GM21576 (cell line): ENCODE results near the gene PIANP.
A peak's percentile ranks its signal among the peaks of the same experiment; 100 is the strongest.

Experiments
- ATAC-seq: cut with Tn5 transposase; IDR thresholded peaks from one replicate; pipeline ENCODE4 v1.9.1; 2021; ENCODE audit warnings: mild to moderate bottlenecking, moderate library complexity; ENCODE audit not compliant: unreplicated experiment

PIANP gene

DNA sequence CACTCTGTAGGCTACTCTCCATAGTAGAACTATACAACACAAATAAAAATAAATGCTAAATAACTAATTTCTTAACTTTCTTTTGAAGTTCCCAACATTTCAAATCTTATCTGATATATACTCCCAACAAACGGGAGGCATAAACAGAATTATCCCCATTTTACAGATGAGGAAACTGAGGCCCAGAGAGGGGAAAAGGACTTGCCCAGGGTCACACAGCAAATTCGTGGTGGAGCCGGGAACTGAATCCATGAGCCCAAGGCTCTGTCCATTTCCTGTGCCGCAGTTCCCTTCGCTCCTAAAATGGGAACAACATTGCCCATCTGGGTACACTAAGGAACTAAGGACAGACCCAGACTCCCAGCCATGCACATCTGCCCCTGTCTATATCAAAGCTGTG is 23.7 kb downstream of the PIANP start:
- ATAC-seq = no peak

DNA sequence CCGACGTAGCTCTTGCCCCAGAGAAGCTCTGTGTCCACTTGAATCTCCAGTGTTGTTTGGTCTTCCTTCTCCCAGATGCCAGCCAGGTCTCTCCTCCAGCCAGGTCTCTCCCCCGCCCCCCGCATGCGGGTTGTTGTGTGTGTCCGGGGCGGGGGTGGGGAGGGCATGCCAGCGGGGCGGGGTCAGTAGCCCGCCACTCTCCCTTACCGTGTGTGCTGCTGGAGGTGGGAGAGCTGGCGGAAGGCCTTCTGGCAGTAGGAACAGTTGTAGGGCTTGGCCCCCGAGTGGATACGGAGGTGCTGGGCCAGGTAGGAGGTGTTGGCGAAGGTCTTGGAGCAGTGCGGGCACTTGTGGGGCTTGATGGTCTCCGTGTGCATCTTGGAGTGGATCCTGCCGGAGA is 28.5 kb downstream of the PIANP start:
- no peak for ATAC-seq

DNA sequence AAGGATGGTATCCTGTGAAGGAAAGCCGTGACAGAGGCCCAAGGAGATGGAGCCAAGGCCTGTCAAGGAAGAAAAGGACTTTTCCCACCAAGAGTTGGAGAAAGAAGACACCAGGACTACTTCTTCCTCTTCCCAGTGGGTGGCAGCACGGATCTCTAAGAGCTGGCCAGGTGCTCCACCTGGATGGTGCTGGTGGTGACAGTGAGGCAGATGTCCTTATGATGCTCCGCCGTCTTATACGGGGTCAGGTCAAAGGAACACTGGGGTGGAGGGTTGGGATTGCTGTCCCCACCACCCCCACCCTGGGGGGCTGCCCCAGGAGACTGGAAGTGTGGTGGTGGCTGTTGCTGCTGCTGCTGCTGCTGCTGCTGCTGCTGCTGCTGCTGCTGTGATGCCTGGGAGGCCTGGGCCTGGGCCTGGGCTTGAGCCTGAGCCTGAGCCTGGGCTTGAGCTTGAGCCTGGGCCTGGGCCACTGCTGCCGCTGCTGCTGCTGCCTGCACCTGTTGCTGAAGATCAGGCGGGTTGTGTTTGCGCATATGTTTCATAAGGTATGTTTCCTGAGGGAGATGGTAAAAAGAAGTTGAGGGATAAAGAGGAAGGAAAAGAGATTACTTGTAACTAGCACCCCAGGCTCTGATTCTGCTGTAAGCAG is 32.9 kb downstream of the PIANP start:
- ATAC-seq = no peak

GRCh38 chr12:6666211-6666610 is 34.4 kb downstream of the PIANP start:
- ATAC-seq = no peak

DNA sequence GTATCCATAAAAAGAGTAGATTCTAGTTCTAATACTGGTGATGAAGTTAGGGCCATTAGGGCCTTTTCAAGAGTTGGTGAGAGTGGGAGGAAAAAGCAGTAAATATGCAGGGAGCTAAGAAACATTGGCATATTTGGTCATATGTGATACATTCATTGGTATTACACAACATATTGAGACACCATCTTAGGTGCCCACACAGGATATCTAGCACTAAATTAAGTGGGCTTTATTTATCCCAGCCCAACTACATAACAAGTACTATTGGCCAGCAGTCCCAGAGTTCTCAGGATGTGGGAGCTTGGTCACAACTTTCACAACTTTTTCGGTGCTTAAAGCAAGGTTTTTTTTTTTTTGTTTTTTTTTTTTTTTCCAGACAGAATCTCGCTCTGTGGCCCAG is 35.7 kb downstream of the PIANP start:
- no peak for ATAC-seq

DNA sequence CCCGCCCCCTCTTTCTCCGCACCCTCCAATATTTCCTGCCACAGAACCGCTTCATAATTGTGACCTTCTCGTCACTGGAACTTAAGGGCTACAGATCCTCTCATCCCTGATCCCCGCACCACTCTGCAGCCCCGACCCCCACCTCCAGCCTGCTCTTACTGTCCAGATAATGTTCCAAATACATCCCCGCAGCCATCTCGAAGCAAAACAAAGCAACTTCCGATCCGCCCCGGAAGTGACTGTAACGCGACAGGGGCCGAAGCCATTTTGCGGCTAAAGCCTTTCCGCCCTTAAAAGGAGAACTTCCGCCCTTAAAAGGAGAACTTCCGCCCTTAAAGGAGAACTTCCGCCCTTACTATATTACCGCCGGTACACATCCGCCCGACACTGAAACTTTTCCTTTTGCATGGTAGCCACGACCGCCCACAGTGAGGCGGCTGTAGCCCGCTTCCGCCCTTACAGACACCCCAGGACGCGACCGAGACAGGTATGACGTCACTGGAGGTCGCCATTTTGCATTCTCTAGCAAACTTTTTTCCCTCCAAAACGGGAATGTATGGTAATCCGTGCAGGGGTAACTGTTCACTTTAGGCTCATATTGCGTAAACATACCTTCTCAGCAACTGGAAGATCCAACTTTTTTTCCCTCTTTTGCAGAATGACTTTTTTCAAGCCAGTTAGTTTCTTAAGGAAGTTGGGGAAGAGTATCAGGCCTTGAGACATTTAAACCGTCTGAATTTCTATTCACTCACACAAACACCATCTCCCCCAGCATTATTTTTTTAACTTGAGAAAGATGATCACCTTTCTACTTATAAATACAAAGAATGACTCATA is 37.5 kb downstream of the PIANP start, which contains the start of gene ING4:
ING4 (minus strand) TSS at position 214 of the 837 bp plus-strand sequence; CDS start at position 196, 18 bp downstream.
- ATAC-seq = peak; percentile 95

DNA sequence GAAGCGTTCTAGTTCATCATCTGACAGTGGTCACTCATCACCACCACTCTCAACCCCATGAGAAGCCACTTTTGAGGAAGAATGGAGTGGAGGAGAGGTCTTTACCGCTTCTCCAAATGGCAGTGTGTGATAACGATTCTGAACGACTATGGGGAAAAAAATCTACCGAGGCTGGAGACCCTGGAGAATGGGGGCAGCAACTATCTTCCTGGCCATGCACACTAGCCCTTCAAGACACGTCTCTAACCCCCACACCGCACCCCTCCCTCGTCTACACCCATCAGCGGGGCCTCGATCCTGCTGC is 38.1 kb downstream of the PIANP start:
- ATAC-seq = no peak

- no peak for ATAC-seq
Observed at GRCh38 chr12:6653987-6654386, 46.6 kb downstream of the PIANP start.

DNA sequence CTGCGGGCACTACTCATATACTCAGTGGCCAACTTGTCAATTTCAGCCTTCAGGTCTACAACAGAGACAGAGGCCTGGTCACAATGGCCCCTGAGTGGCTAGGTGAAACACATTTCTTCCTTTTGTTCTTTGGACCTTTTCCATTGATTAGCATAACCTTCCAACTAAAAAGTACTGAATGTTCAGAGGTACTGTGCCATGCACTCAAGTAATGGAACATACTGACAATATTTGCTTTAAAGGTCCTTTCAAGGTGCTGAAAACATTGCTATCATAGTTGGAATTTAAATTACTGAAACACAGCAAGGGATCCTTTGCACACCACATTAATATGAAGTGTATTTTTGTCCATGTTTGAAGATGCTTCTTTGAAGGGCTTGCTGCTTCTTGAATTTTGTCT is 47.3 kb downstream of the PIANP start:
- no peak for ATAC-seq

GRCh38 chr12:6652391-6652790 is 48.2 kb downstream of the PIANP start:
- no peak for ATAC-seq

DNA sequence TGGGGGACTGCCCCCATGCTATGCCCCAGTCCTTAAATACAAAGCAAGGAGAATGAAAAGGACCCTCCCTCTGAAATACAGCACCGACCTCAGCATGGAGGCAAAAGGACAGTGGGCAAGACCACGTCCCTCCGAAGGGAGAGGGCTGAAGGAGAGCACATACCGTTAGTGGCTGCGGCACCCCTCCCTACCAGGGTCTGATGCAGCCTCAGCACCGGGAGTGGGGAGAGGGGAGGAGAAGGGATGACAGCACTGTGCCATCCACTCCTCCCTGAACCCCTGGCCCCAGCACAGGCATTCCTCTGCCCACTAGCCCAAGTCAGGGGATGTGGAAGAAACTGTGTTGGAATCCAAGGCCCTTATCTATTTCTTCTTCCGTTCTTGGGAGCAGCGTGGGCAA is 49.8 kb downstream of the PIANP start:
- ATAC-seq = no peak

DNA sequence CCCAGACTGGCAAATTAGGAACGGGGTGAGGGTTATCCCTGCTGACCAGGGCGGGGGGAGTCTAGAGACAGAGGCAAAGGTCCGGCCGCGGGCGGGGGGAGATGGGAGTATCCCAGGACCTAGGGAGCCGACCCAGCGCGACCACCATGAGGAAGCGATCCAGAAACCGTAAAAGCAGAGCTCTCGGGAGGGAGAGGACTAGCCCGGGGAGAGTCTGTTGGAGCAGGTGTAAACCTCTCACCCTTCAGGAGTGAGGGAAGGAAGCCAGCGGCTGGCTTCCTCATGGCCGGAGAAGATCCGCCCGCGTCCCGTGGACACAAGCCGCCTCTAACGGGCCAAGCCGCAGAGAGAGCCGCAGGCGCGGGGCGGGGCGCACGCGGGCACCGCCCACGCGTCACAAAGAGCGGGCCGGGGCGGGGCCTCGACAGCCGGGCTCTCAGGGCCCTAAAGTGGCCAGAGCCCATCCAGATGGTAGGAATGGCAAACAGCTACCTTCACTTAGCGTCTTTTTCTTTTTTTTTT is 53.5 kb downstream of the PIANP start, which contains the start of gene ACRBP:
ACRBP (minus strand) TSS at position 350 of the 522 bp plus-strand sequence; CDS start at position 284, 66 bp downstream.
- ATAC-seq = no peak

- ATAC-seq = no peak
Observed at GRCh38 chr12:6646276-6647082, 54.1 kb downstream of the PIANP start.

DNA sequence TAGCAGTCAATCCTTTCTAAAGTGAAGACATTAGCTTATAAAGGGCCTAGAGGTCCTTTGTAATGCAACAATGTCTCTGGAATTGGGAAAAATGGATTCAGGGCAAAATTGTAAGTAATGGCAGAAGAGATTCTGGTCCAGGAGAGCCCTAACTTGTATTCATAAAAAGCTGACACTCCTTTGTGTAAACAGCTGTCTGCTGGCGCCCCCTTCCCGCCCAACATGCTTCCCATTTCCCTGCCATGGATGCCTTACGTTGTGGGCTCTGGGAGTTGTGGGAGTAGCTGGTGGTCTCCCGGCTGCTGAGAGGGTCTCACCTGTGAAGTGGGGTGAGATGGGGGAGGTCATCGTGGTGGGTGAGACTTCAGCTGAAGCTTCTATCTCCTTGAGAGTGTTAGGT is 55.7 kb downstream of the PIANP start:
- ATAC-seq = no peak

- no peak for ATAC-seq
Observed at GRCh38 chr12:6644257-6644596, 56.4 kb downstream of the PIANP start.
